Measurements from ENCODE around the gene RNF157.

DNA sequence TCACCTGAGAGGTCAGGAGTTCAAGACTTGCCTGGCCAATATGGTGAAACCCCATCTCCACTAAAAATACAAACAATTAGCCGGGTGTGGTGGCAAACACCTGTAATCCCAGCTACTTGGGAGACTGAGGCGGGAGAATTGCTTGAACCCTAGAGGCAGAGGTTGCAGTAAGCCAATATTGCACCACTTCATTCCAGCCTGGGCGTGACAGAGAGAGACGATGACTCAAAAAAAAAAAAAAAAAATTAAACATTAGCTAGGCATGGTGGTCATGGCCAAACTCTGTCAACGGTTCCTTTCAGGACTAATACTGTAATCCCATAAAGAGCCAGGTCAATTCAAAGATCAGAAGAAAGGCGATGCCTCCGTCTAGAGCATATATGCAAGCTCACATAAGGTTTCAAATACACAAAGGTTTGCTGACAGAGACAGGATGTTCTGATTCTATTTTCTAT, 2.4 kb downstream of the RNF157 start:
- TF ChIP-seq POLR2A (IDR thresholded peaks at IDR 0.05), result no peak
- TF ChIP-seq, protein P1, sequence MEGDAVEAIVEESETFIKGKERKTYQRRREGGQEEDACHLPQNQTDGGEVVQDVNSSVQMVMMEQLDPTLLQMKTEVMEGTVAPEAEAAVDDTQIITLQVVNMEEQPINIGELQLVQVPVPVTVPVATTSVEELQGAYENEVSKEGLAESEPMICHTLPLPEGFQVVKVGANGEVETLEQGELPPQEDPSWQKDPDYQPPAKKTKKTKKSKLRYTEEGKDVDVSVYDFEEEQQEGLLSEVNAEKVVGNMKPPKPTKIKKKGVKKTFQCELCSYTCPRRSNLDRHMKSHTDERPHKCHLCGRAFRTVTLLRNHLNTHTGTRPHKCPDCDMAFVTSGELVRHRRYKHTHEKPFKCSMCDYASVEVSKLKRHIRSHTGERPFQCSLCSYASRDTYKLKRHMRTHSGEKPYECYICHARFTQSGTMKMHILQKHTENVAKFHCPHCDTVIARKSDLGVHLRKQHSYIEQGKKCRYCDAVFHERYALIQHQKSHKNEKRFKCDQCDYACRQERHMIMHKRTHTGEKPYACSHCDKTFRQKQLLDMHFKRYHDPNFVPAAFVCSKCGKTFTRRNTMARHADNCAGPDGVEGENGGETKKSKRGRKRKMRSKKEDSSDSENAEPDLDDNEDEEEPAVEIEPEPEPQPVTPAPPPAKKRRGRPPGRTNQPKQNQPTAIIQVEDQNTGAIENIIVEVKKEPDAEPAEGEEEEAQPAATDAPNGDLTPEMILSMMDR (IDR thresholded peaks at IDR 0.05), result no peak
